ENCODE measurements around the gene SYP.
A peak's percentile ranks its signal among the peaks of the same experiment; 100 is the strongest.

Gene SYP

GRCh38 chrX:49199906-49200771 lies at the start of gene SYP:
SYP (minus strand) TSS chrX:49200193; CDS start chrX:49200186, 7 bp downstream.
- DNase-seq: peak; percentile 86

- no peak for DNase-seq
These were observed 49.6 kb upstream of the SYP start for GRCh38 chrX:49249616-49250015.

GRCh38 chrX:49249071-49249470 lies 49.1 kb upstream of the SYP start:
- DNase-seq: no peak

GRCh38 chrX:49247916-49248811 lies 48.2 kb upstream of the SYP start:
- no peak for DNase-seq

GRCh38 chrX:49247346-49247745 lies 47.4 kb upstream of the SYP start:
- no peak for DNase-seq

- no peak for DNase-seq
These were observed 46.5 kb upstream of the SYP start for GRCh38 chrX:49246541-49246940.

GRCh38 chrX:49244207-49244606 lies 44.2 kb upstream of the SYP start:
- no peak for DNase-seq

- DNase-seq: no peak
These were observed 43.2 kb upstream of the SYP start for GRCh38 chrX:49243166-49243565.

GRCh38 chrX:49242545-49243066 lies 42.6 kb upstream of the SYP start:
- no peak for DNase-seq

- no peak for DNase-seq
These were observed 38.7 kb upstream of the SYP start for GRCh38 chrX:49238735-49239134.

GRCh38 chrX:49237060-49237459 lies 37.1 kb upstream of the SYP start:
- no peak for DNase-seq

- no peak for DNase-seq
These were observed 34.0 kb upstream of the SYP start for GRCh38 chrX:49233887-49234555.

- no peak for DNase-seq
These were observed 33.2 kb upstream of the SYP start, which contains the start of gene CACNA1F for GRCh38 chrX:49233176-49233575. CACNA1F (minus strand) TSS chrX:49233340; CDS start chrX:49233309, 31 bp downstream.

GRCh38 chrX:49232525-49232924 lies 32.5 kb upstream of the SYP start:
- DNase-seq: no peak

GRCh38 chrX:49231333-49232000 lies 31.5 kb upstream of the SYP start:
- no peak for DNase-seq

- no peak for DNase-seq
These were observed 30.7 kb upstream of the SYP start for GRCh38 chrX:49230500-49231232.

GRCh38 chrX:49228185-49228584 lies 28.2 kb upstream of the SYP start:
- DNase-seq: no peak

GRCh38 chrX:49227726-49228125 lies 27.7 kb upstream of the SYP start:
- no peak for DNase-seq

GRCh38 chrX:49226946-49227345 lies 27.0 kb upstream of the SYP start:
- DNase-seq: no peak

- DNase-seq: no peak
These were observed 25.9 kb upstream of the SYP start for GRCh38 chrX:49225858-49226257.

GRCh38 chrX:49221868-49222267 lies 21.9 kb upstream of the SYP start:
- no peak for DNase-seq

GRCh38 chrX:49220100-49220499 lies 20.1 kb upstream of the SYP start:
- DNase-seq: no peak
